PC-9 (cell line): ENCODE results near the gene CIRBP. TPM values are rescaled to one million over a fixed set of nuclear protein-coding genes. Genes with fewer than 3 reads are reported as not detected.
A peak's percentile ranks its signal among the peaks of the same experiment; 100 is the strongest.

Experiments used
- BruUV-seq: library from RNA; stranded (reverse); fragments of 400-500 nt; replicated peaks from 2 replicates; lab custom pipeline; 2021; lab: Mats Ljungman, UMichigan
- CTCF ChIA-PET: fragments of 300-600 bp; sonication (Branson Sonifier 250); formaldehyde crosslinking; loops from one replicate; lab custom pipeline; 2022; ENCODE audit warnings: antibody characterized with exemption; lab: Charles Lee
- POLR2A ChIA-PET: fragments of 300-600 bp; sonication (Branson Sonifier 250); formaldehyde crosslinking; loops from one replicate; lab custom pipeline; 2022; ENCODE audit warnings: antibody characterized with exemption; ENCODE audit not compliant: unreplicated experiment; lab: Charles Lee
- DNase-seq, 2 experiments: peaks; one replicate each; pipeline versions ENCODE4 v3.0.0 to v3.0.0-alpha.2; 2015 to 2022; ENCODE audit warnings: mixed read lengths in 1 of 2
- H2AFZ ChIP-seq: fragments of 200-600 bp; sonication (generic); 2 replicates; pipeline ENCODE4 v1.8.1; 2017; ENCODE audit warnings: antibody characterized with exemption
- H3F3A ChIP-seq: fragments of 200-600 bp; sonication (generic); 2 replicates; pipeline ENCODE4 v1.8.1; 2017; ENCODE audit warnings: antibody characterized with exemption, mild to moderate bottlenecking, low read depth; ENCODE audit not compliant: insufficient read depth
- H3K27ac ChIP-seq: fragments of 200-600 bp; sonication (generic); 2 replicates; pipeline ENCODE4 v1.6.1; 2016; ENCODE audit warnings: mixed run types
- H3K27me3 ChIP-seq: fragments of 200-600 bp; sonication (generic); 2 replicates; pipeline ENCODE4 v1.6.1; 2016; ENCODE audit warnings: low read depth, mixed run types; ENCODE audit not compliant: insufficient read depth
- H3K36me3 ChIP-seq: fragments of 200-600 bp; sonication (generic); 2 replicates; pipeline ENCODE4 v1.6.1; 2016; ENCODE audit warnings: low read depth, mixed run types
- H3K4me1 ChIP-seq: fragments of 200-600 bp; sonication (generic); replicated peaks from 2 replicates; pipeline ENCODE4 v1.6.1; 2016; ENCODE audit warnings: mixed run types; ENCODE audit not compliant: insufficient read depth
- H3K4me2 ChIP-seq: fragments of 200-600 bp; sonication (generic); 2 replicates; pipeline ENCODE4 v1.6.1; 2017; ENCODE audit warnings: mixed run types
- H3K4me3 ChIP-seq: fragments of 200-600 bp; sonication (generic); 2 replicates; pipeline ENCODE4 v1.6.1; 2016; ENCODE audit warnings: mixed run types
- H3K79me2 ChIP-seq: fragments of 200-600 bp; sonication (generic); 2 replicates; pipeline ENCODE4 v1.6.1; 2017; ENCODE audit warnings: low read depth, mixed run types
- H3K9me2 ChIP-seq: fragments of 200-600 bp; sonication (generic); 2 replicates; pipeline ENCODE4 v1.8.1; 2017; ENCODE audit warnings: mild to moderate bottlenecking; ENCODE audit not compliant: insufficient read depth
- H3K9me3 ChIP-seq: fragments of 200-600 bp; sonication (generic); 2 replicates; pipeline ENCODE4 v1.8.1; 2016; ENCODE audit warnings: low read depth; ENCODE audit not compliant: insufficient read depth
- H4K20me1 ChIP-seq: fragments of 200-600 bp; sonication (generic); 2 replicates; pipeline ENCODE4 v1.8.1; 2017; ENCODE audit not compliant: insufficient read depth
- EZH2 ChIP-seq: fragments of 200-600 bp; sonication (generic); IDR thresholded peaks from 2 replicates; pipeline ENCODE4 v1.8.0; 2017; ENCODE audit warnings: antibody characterized with exemption, low read depth
- intact Hi-C: fragments of 100-400 bp; cut with micrococcal nuclease; formaldehyde crosslinking; loops from one replicate; pipeline ENCODE4 v1.10.0; 2022; ENCODE audit not compliant: unreplicated experiment
- total RNA-seq: library from RNA; stranded (reverse); gene quantifications from 2 replicates; pipeline ENCODE4 v1.2.3, GENCODE V29; 2021
- TF ChIP-seq, protein P1 (sequence below): fragments of 200-600 bp; sonication (generic); conservative IDR thresholded peaks from 2 replicates; pipeline ENCODE4 v1.6.1; 2017; ENCODE audit warnings: mixed run types, antibody characterized with exemption, mild to moderate bottlenecking, moderate library complexity

Gene CIRBP
- total RNA-seq, 1 experiment from 2014 or later = 86.9 TPM

DNA sequence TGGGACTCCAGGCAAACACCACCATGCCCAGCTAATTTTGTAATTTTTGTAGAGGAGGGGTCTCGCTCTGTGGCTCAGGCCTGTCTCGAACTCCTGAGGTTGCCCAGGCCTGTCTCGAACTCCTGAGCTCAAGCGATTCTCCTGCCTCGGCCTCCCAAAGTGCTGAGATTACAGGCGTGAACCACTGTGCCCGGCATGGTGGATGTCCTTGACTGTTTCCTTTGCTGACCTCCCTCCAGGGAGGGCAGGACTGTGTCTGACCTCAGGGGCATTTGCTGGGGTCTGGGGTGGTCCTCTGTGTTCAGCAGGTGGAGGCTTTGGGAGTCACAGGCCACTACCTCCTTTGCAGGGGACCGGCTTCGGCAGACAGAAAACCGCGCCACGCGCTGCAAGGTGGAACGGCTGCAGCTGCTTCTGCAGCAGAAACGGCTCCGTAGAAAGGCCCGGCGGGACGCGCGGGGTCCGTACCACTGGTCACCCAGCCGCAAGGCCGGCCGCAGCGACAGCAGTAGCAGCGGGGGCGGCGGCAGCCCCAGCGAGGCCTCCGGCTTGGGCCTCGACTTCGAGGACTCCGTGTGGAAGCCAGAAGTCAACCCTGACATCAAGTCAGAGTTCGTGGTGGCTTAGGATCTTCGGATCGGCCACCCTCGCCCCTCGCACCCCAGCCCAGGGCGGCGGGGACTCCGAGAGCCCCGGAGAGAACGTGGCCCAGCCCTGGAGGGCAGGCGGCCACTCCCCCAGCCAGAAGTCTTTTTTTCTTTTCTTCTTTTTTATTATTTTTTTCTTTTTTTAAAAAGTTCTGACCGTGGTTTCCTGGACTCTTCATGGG lies 12.3 kb upstream of the CIRBP start:
- H3K27ac ChIP-seq = no peak overlapping the region
- no peak for TF ChIP-seq EZH2
- TF ChIP-seq, protein P1, sequence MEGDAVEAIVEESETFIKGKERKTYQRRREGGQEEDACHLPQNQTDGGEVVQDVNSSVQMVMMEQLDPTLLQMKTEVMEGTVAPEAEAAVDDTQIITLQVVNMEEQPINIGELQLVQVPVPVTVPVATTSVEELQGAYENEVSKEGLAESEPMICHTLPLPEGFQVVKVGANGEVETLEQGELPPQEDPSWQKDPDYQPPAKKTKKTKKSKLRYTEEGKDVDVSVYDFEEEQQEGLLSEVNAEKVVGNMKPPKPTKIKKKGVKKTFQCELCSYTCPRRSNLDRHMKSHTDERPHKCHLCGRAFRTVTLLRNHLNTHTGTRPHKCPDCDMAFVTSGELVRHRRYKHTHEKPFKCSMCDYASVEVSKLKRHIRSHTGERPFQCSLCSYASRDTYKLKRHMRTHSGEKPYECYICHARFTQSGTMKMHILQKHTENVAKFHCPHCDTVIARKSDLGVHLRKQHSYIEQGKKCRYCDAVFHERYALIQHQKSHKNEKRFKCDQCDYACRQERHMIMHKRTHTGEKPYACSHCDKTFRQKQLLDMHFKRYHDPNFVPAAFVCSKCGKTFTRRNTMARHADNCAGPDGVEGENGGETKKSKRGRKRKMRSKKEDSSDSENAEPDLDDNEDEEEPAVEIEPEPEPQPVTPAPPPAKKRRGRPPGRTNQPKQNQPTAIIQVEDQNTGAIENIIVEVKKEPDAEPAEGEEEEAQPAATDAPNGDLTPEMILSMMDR = no peak
- peaks cover 44% of the 10 kb centered on the region for H3K4me1 ChIP-seq
- peaks cover 61% of the 10 kb centered on the region for H3F3A ChIP-seq
- ChIA-PET CTCF (no interaction called here), POLR2A (no interaction called here)
- H3K4me3 ChIP-seq = no peak overlapping the region
- H3K9me3 ChIP-seq = no peaks in the 10 kb centered on the region
- no peak overlapping the region for H2AFZ ChIP-seq
- peaks cover 3% of the 10 kb centered on the region; the same call in 1 of the 2 replicates for H3K36me3 ChIP-seq
- H3K79me2 ChIP-seq = peaks cover 50% of the 10 kb centered on the region
- H3K9me2 ChIP-seq = no peaks in the 10 kb centered on the region
- intact Hi-C loops = no loop called here
- H3K27me3 ChIP-seq = no peaks in the 10 kb centered on the region
- peaks cover 14% of the 10 kb centered on the region; the same call in 1 of the 2 replicates for H4K20me1 ChIP-seq
- no peak overlapping the region for H3K4me2 ChIP-seq
- no TSS peak for BruUV-seq
- no peak for DNase-seq

DNA sequence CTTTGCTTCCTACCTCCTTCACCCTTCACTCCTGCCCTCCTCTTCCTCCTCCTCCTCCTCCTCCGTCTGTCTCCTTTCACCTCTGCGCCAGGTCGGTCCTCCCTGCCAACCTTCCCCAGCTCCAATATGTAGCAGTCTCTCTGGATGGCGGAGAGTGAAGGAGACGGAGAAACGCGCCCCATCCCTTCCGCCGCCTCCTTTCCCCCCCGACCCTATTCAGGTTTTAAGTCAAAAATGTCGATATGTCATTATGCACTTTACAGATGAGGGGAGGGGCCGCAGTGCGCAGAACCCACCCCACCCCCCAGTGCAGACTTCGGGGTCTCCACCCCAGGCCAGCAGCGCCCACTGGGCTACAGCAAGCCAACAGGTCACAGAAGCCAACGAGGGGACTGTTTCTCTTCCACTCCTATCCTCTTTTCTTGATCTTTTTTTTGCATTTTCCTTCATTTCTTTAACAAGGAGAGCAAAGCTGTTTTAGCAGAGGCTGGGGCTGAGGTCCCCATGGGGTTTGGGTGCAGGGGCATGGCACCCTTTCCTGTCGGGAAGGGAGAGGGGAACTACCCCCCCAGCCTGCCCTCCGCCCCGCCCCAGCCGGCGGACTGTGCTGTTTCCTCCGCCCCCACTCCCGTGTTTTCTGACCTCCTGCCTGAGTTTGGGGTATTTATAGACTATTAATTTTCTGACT lies 11.5 kb upstream of the CIRBP start:
- Histone ChIP-seq H4K20me1 (peaks cover 14% of the 10 kb centered on the region; the same call in 1 of the 2 replicates), H3K9me3 (no peaks in the 10 kb centered on the region), H3K4me1 (peaks cover 48% of the 10 kb centered on the region), H3K79me2 (peaks cover 48% of the 10 kb centered on the region), H3K9me2 (no peaks in the 10 kb centered on the region), H2AFZ (no peak overlapping the region), H3K4me3 (no peak overlapping the region), H3F3A (peaks cover 62% of the 10 kb centered on the region), H3K4me2 (peak overlapping the region; percentile 74; the same call in 1 of the 2 replicates), H3K27me3 (no peaks in the 10 kb centered on the region), H3K36me3 (peaks cover 3% of the 10 kb centered on the region; the same call in 1 of the 2 replicates), H3K27ac (peak overlapping the region; percentile 92)
- TF ChIP-seq, protein P1 = no peak
- TF ChIP-seq EZH2 = no peak
- BruUV-seq = no TSS peak
- intact Hi-C loops = no loop called here
- ChIA-PET CTCF (no interaction called here), POLR2A (no interaction called here)
- no peak for DNase-seq

DNA sequence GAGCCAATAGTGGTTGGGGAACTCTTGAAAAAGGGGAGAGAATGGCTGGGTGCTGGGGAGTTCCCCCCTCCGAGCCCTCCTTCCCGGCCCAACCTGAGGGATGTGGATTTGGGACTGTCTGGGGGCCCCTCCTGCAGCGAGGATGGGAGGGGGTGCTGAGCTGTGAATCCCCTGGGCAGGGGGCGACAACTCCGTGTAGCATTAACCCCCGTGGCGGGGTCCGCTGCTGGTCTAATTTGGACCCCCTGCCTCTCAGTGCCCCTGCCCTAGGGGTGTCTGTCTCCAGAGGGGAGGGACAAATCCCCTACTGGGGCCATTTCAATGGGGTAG lies 11.0 kb upstream of the CIRBP start:
- H3K4me2 ChIP-seq = peak overlapping the region; percentile 74
- H3K9me2 ChIP-seq = no peaks in the 10 kb centered on the region
- BruUV-seq = TSS peak; percentile 2
- DNase-seq = no peak
- peak overlapping the region; percentile 92 for H3K27ac ChIP-seq
- peaks cover 53% of the 10 kb centered on the region for H3K4me1 ChIP-seq
- CTCF ChIA-PET = interaction anchor here (0.7 kb wide), 1 partner anchor 42 kb away, joined by 3 read pairs; no protein-coding TSS in a partner anchor
- peaks cover 62% of the 10 kb centered on the region for H3F3A ChIP-seq
- H3K36me3 ChIP-seq = peaks cover 3% of the 10 kb centered on the region; the same call in 1 of the 2 replicates
- H4K20me1 ChIP-seq = peaks cover 14% of the 10 kb centered on the region; the same call in 1 of the 2 replicates
- H3K9me3 ChIP-seq = no peaks in the 10 kb centered on the region
- H3K4me3 ChIP-seq = no peak overlapping the region
- H3K79me2 ChIP-seq = peaks cover 48% of the 10 kb centered on the region
- TF ChIP-seq, protein P1 = no peak
- no peak for TF ChIP-seq EZH2
- no peaks in the 10 kb centered on the region for H3K27me3 ChIP-seq
- POLR2A ChIA-PET = no interaction called here
- intact Hi-C loops = no loop called here
- H2AFZ ChIP-seq = no peak overlapping the region
